PC-3 (cell line): ENCODE data around the gene SNTG2. TPM values are rescaled to one million over a fixed set of nuclear protein-coding genes. Genes with fewer than 3 reads are reported as not detected.
A peak's percentile ranks its signal among the peaks of the same experiment; 100 is the strongest.

Source experiments
- ATAC-seq: fragments of 200-7000 bp; cut with Tn5 transposase; 2 replicates; pipeline ENCODE4 v1.9.1; 2020; ENCODE audit warnings: mild to moderate bottlenecking, moderate library complexity
- BruUV-seq: library from RNA; stranded (reverse); fragments of 400-500 nt; replicated peaks from 2 replicates; lab custom pipeline; 2021; lab: Mats Ljungman, UMichigan
- CTCF ChIA-PET: fragments of 300-600 bp; sonication (Branson Sonifier 250); formaldehyde crosslinking; loops from one replicate; lab custom pipeline; 2022; ENCODE audit warnings: antibody characterized with exemption; lab: Charles Lee
- POLR2A ChIA-PET: fragments of 300-600 bp; sonication (Branson Sonifier 250); formaldehyde crosslinking; loops from one replicate; lab custom pipeline; 2022; ENCODE audit warnings: antibody characterized with exemption; ENCODE audit not compliant: unreplicated experiment; lab: Charles Lee
- DNase-seq: peaks from one replicate; pipeline ENCODE4 v3.0.0-alpha.2; 2015
- H2AFZ ChIP-seq: fragments of 300-600 bp; sonication (generic); 2 replicates; pipeline ENCODE4 v1.6.0; 2016; ENCODE audit warnings: antibody characterized with exemption, low read length
- H3F3A ChIP-seq: fragments of 300-600 bp; sonication (generic); one replicate; pipeline ENCODE4 v1.6.0; 2017; ENCODE audit warnings: antibody characterized with exemption, low read length, control low read depth, mild to moderate bottlenecking; ENCODE audit not compliant: unreplicated experiment
- H3K27ac ChIP-seq: fragments of 300-600 bp; sonication (generic); 2 replicates; pipeline ENCODE4 v1.5.1; 2016; ENCODE audit warnings: mild to moderate bottlenecking, low read length
- H3K27me3 ChIP-seq: fragments of 300-600 bp; sonication (generic); 2 replicates; pipeline ENCODE4 v1.6.1; 2016; ENCODE audit warnings: low read length, mixed read lengths
- H3K36me3 ChIP-seq: fragments of 300-600 bp; sonication (generic); 2 replicates; pipeline ENCODE4 v1.6.1; 2016; ENCODE audit warnings: low read depth, mixed run types, low read length, mixed read lengths
- H3K4me1 ChIP-seq: fragments of 300-600 bp; sonication (generic); 2 replicates; pipeline ENCODE4 v1.5.1; 2016; ENCODE audit warnings: low read length; ENCODE audit not compliant: insufficient read depth
- H3K4me2 ChIP-seq: fragments of 300-600 bp; sonication (generic); 2 replicates; pipeline ENCODE4 v1.6.0; 2016; ENCODE audit warnings: low read length
- H3K4me3 ChIP-seq: fragments of 300-600 bp; sonication (generic); 2 replicates; pipeline ENCODE4 v1.5.1; 2016; ENCODE audit warnings: mild to moderate bottlenecking, low read length, mixed read lengths
- H3K79me2 ChIP-seq: fragments of 300-600 bp; sonication (generic); 2 replicates; pipeline ENCODE4 v1.6.1; 2017; ENCODE audit warnings: low read length, mixed read lengths
- H3K9ac ChIP-seq: fragments of 300-600 bp; sonication (generic); 2 replicates; pipeline ENCODE4 v1.6.0; 2016; ENCODE audit warnings: mild to moderate bottlenecking, low read length
- H3K9me2 ChIP-seq: fragments of 300-600 bp; sonication (generic); replicated peaks from 2 replicates; pipeline ENCODE4 v1.6.1; 2016; ENCODE audit warnings: mixed run types, low read length, mixed read lengths
- H3K9me3 ChIP-seq: fragments of 300-600 bp; sonication (generic); 2 replicates; pipeline ENCODE4 v1.6.1; 2016; ENCODE audit warnings: low read length, mixed read lengths
- H4K20me1 ChIP-seq: fragments of 300-600 bp; sonication (generic); 2 replicates; pipeline ENCODE4 v1.6.1; 2016; ENCODE audit warnings: low read length, mixed read lengths
- CTCF ChIP-seq: fragments of 300-600 bp; sonication (generic); conservative IDR thresholded peaks from 2 replicates; pipeline ENCODE4 v1.5.1; 2017; ENCODE audit warnings: antibody characterized with exemption, low read depth, mild to moderate bottlenecking, low read length
- EZH2 ChIP-seq: fragments of 300-600 bp; sonication (generic); IDR thresholded peaks from one replicate; pipeline ENCODE4 v1.6.1; 2017; ENCODE audit warnings: antibody characterized with exemption, mild to moderate bottlenecking, low read length; ENCODE audit not compliant: unreplicated experiment
- EZH2phosphoT487 ChIP-seq: fragments of 300-600 bp; sonication (generic); IDR thresholded peaks from 2 replicates; pipeline ENCODE4 v1.6.1; 2018; ENCODE audit warnings: mild to moderate bottlenecking, antibody characterized with exemption, low read length, borderline replicate concordance
- intact Hi-C: fragments of 100-400 bp; cut with micrococcal nuclease; formaldehyde crosslinking; loops from 2 replicates; pipeline ENCODE4 v1.9.0; 2023
- total RNA-seq: library from RNA; depleted of rRNA; stranded (reverse); fragments of >200 nt; gene quantifications from 2 replicates; pipeline ENCODE4 v1.2.3, GENCODE V29; 2014

SNTG2 gene
- total RNA-seq, 1 experiment from 2014 or later: not detected

- no peak overlapping the region for H3K27ac ChIP-seq
- no peak for TF ChIP-seq EZH2phosphoT487
- TF ChIP-seq EZH2: peak; percentile 13
- H3K36me3 ChIP-seq: no peaks in the 10 kb centered on the region
- H3K9me2 ChIP-seq: no peaks in the 10 kb centered on the region
- H3K79me2 ChIP-seq: no peaks in the 10 kb centered on the region
- H2AFZ ChIP-seq: no peak overlapping the region
- POLR2A ChIA-PET: no interaction called here
- DNase-seq: no peak
- peaks cover 100% of the 10 kb centered on the region for H3K27me3 ChIP-seq
- ATAC-seq: no peak
- BruUV-seq: no TSS peak
- H3K9ac ChIP-seq: no peak overlapping the region
- intact Hi-C loops: no loop called here
- CTCF ChIA-PET: no interaction called here
- no peaks in the 10 kb centered on the region for H3F3A ChIP-seq
- no peaks in the 10 kb centered on the region for H4K20me1 ChIP-seq
- no peaks in the 10 kb centered on the region for H3K4me1 ChIP-seq
- H3K4me3 ChIP-seq: no peak overlapping the region
- H3K9me3 ChIP-seq: no peaks in the 10 kb centered on the region
- no peak overlapping the region for H3K4me2 ChIP-seq
These were observed 423.6 kb downstream of the SNTG2 start for GRCh38 chr2:1374287-1374686.

GRCh38 chr2:1375794-1376193 lies 425.1 kb downstream of the SNTG2 start:
- no peak overlapping the region for H2AFZ ChIP-seq
- no peak for ATAC-seq
- H3K4me1 ChIP-seq: no peaks in the 10 kb centered on the region
- ChIA-PET CTCF (no interaction called here), POLR2A (no interaction called here)
- no peak overlapping the region for H3K9ac ChIP-seq
- H3K4me2 ChIP-seq: no peak overlapping the region
- no peaks in the 10 kb centered on the region for H3K36me3 ChIP-seq
- H3K4me3 ChIP-seq: no peak overlapping the region
- H3K27me3 ChIP-seq: peaks cover 99% of the 10 kb centered on the region
- BruUV-seq: no TSS peak
- DNase-seq: no peak
- no peak overlapping the region for H3K27ac ChIP-seq
- H3K79me2 ChIP-seq: no peaks in the 10 kb centered on the region
- no peaks in the 10 kb centered on the region for H3F3A ChIP-seq
- H3K9me2 ChIP-seq: no peaks in the 10 kb centered on the region
- intact Hi-C loops: no loop called here
- H3K9me3 ChIP-seq: no peaks in the 10 kb centered on the region
- no peak for TF ChIP-seq CTCF
- TF ChIP-seq EZH2: no peak
- TF ChIP-seq EZH2phosphoT487: no peak
- no peaks in the 10 kb centered on the region for H4K20me1 ChIP-seq

- Histone ChIP-seq H2AFZ (no peak overlapping the region), H3K4me1 (no peaks in the 10 kb centered on the region), H3K36me3 (no peaks in the 10 kb centered on the region), H3K4me3 (no peak overlapping the region), H4K20me1 (no peaks in the 10 kb centered on the region), H3K27ac (no peak overlapping the region), H3K9ac (no peak overlapping the region), H3K9me3 (no peaks in the 10 kb centered on the region), H3K27me3 (peaks cover 92% of the 10 kb centered on the region), H3K4me2 (no peak overlapping the region), H3K79me2 (no peaks in the 10 kb centered on the region), H3K9me2 (no peaks in the 10 kb centered on the region), H3F3A (no peaks in the 10 kb centered on the region)
- intact Hi-C loops: no loop called here
- BruUV-seq: no TSS peak
- no peak for DNase-seq
- TF ChIP-seq EZH2 (no peak), EZH2phosphoT487 (no peak), CTCF (no peak)
- ChIA-PET POLR2A (no interaction called here), CTCF (no interaction called here)
- no peak for ATAC-seq
These were observed 426.8 kb downstream of the SNTG2 start for GRCh38 chr2:1377473-1377872.
